OCI-LY3 (cell line): Measurements from ENCODE around the gene CX3CL1.

ENCODE experiments used
- H2AFZ ChIP-seq: fragments of 200-600, 300-600 bp; shearing (Covaris generic); 2 replicates; pipeline ENCODE4 v1.6.0; 2014; ENCODE audit warnings: antibody characterized with exemption, low read depth, low read length
- H3K27ac ChIP-seq: fragments of 200-600, 300-600 bp; sonication (generic); 2 replicates; pipeline ENCODE4 v1.5.1; 2014; ENCODE audit warnings: mild to moderate bottlenecking, low read length, moderate library complexity, mixed read lengths
- H3K27me3 ChIP-seq: fragments of 200-600, 300-600 bp; sonication (generic); 2 replicates; pipeline ENCODE4 v1.6.1; 2014; ENCODE audit warnings: low read depth, low read length, mixed read lengths
- H3K36me3 ChIP-seq: fragments of 200-600, 300-600 bp; sonication (generic); replicated peaks from 2 replicates; pipeline ENCODE3; 2014; ENCODE audit warnings: low read depth, low read length, mixed read lengths
- H3K4me1 ChIP-seq: fragments of 300-600, 200-600 bp; sonication (generic); 2 replicates; pipeline ENCODE4 v1.6.1; 2014; ENCODE audit warnings: low read length, mixed read lengths
- H3K4me2 ChIP-seq: fragments of 200-600, 300-600 bp; sonication (generic); 2 replicates; pipeline ENCODE4 v1.6.1; 2014; ENCODE audit warnings: low read length, mixed read lengths
- H3K4me3 ChIP-seq: fragments of 300-600, 200-600 bp; sonication (generic); 2 replicates; pipeline ENCODE4 v1.5.1; 2014; ENCODE audit warnings: antibody characterized with exemption, mild to moderate bottlenecking, low read length, moderate library complexity
- H3K79me2 ChIP-seq: fragments of 300-600, 200-600 bp; shearing (Covaris generic); 2 replicates; pipeline ENCODE4 v1.6.1; 2014; ENCODE audit warnings: mild to moderate bottlenecking, low read length, mixed read lengths
- H3K9ac ChIP-seq: fragments of 300-600, 200-600 bp; shearing (Covaris generic); 2 replicates; pipeline ENCODE4 v1.6.0; 2014; ENCODE audit warnings: mild to moderate bottlenecking, low read length, moderate library complexity
- H3K9me3 ChIP-seq: fragments of 200-600, 300-600 bp; shearing (Covaris generic); 2 replicates; pipeline ENCODE4 v1.6.1; 2014; ENCODE audit warnings: low read length, mixed read lengths; ENCODE audit not compliant: insufficient read depth
- H4K20me1 ChIP-seq: fragments of 200-600, 300-600 bp; sonication (generic); 2 replicates; pipeline ENCODE4 v1.6.1; 2016; ENCODE audit warnings: low read length, mixed read lengths; ENCODE audit not compliant: insufficient read depth
- CTCF ChIP-seq: fragments of 200-600, 300-600 bp; sonication (generic); IDR thresholded peaks from 2 replicates; pipeline ENCODE4 v1.5.1; 2014; ENCODE audit warnings: antibody characterized with exemption, low read length, low read depth
- EZH2phosphoT487 ChIP-seq: fragments of 200-600 bp; shearing (Covaris generic); IDR thresholded peaks from 2 replicates; pipeline ENCODE4 v1.6.1; 2018; ENCODE audit warnings: antibody characterized with exemption, mixed run types, low read depth

CX3CL1 gene

DNA sequence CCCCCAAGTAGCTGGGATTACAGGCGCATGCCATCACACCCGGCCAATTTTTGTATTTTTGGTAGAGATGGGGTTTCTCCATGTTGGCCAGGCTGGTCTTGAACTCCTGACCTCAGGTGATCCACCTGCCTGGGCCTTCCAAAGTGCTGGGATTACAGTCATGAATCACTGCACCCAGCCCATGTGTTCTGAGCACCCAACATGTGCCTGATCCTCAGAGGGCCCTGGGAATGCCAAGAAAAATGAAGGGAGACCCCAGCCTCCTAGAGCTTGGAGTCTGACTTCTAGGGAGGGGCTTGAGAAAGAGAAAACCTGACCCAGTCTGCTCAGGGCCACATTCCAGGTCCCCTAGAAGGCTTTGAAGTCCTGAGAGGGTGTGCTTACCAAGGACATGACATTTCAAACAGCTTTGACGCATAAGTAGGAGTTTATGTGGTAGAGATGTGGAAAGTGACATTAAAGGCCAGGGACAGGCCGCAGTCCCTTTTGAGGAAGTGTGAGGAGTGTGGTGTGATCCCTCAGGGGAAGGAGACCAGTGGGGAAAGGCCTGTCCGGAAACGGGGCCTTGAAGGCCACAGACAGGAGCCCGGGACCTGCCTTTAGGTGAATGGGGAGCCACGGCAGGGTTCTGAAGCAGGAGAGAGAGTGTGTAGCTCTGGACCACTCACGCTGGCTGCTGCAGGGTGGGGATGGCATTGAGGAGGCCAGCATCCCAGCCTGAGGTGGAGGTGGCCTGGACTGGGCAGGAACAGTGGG is 14.8 kb upstream of the CX3CL1 start:
- H3K9ac ChIP-seq, result peak overlapping the region; percentile 70
- peaks cover 22% of the 10 kb centered on the region for H3K36me3 ChIP-seq
- H3K4me1 ChIP-seq, result peaks cover 59% of the 10 kb centered on the region
- H4K20me1 ChIP-seq, result peaks cover 16% of the 10 kb centered on the region
- H3K4me3 ChIP-seq, result peak overlapping the region; percentile 84; the same call in 1 of the 2 replicates
- H3K9me3 ChIP-seq, result no peaks in the 10 kb centered on the region
- H3K79me2 ChIP-seq, result peaks cover 32% of the 10 kb centered on the region
- H3K27ac ChIP-seq, result peak overlapping the region; percentile 83
- TF ChIP-seq CTCF (no peak), EZH2phosphoT487 (no peak)
- H3K27me3 ChIP-seq, result no peaks in the 10 kb centered on the region
- H3K4me2 ChIP-seq, result peak overlapping the region; percentile 86
- no peak overlapping the region for H2AFZ ChIP-seq

- TF ChIP-seq CTCF (no peak), EZH2phosphoT487 (no peak)
- no peak overlapping the region; the same call in 1 of the 2 replicates for H2AFZ ChIP-seq
- H3K9ac ChIP-seq, result peak overlapping the region; percentile 70
Measured at GRCh38 chr16:57358086-57358420, 14.2 kb upstream of the CX3CL1 start.

DNA sequence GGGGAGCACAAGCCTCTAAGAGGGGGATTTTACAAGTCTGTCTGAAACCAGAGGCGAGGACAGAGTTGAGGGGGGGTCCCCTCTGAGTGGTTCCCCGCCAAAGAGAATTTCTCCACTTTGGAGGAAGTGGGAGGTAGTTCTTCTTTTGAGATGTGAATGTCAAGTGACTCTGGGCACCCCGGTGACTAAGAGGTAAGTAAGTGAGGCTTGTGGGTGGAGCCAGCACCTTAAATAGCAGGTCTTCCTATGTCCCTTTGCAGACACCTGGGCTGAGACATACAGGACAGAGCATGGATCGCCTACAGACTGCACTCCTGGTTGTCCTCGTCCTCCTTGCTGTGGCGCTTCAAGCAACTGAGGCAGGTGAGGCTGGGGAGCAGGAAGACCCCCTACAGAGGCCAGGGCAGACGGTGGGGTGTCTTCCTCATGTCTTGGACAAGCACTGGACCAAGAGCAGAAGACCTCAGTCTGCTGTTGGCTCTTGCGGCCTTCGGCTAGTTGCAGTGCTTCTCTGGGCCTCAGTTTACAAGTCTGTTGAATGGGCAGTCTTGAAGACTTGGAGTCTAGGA is 13.7 kb upstream of the CX3CL1 start, which contains the start of gene CCL22:
TSS of gene CCL22 (plus strand) at position 257 of the 569 bp plus-strand sequence. CDS start at position 291, 34 bp downstream.
- Histone ChIP-seq H3K9ac (peak within 1 kb of the TSS; percentile 80), H3K79me2 (peaks cover 32% of the 10 kb centered on the region), H3K36me3 (peaks cover 31% of the 10 kb centered on the region), H3K27ac (peak within 1 kb of the TSS; percentile 83), H3K4me2 (peak within 1 kb of the TSS; percentile 86), H3K27me3 (no peaks in the 10 kb centered on the region), H4K20me1 (peaks cover 24% of the 10 kb centered on the region), H3K9me3 (no peaks in the 10 kb centered on the region), H3K4me3 (peak within 1 kb of the TSS; percentile 89), H2AFZ (no peak within 1 kb of the TSS; the same call in 1 of the 2 replicates), H3K4me1 (peaks cover 50% of the 10 kb centered on the region)
- TF ChIP-seq EZH2phosphoT487 (no peak), CTCF (no peak)

More at GRCh38 chr16:57358086-57358420, 14.2 kb upstream of the CX3CL1 start:
- Histone ChIP-seq H3K27ac (peak overlapping the region; percentile 83), H3K4me2 (peak overlapping the region; percentile 86), H3K4me3 (peak overlapping the region; percentile 84; the same call in 1 of the 2 replicates), H3K9me3 (no peaks in the 10 kb centered on the region), H4K20me1 (peaks cover 19% of the 10 kb centered on the region), H3K27me3 (no peaks in the 10 kb centered on the region), H3K36me3 (peaks cover 25% of the 10 kb centered on the region), H3K4me1 (peaks cover 53% of the 10 kb centered on the region), H3K79me2 (peaks cover 32% of the 10 kb centered on the region)

- H3K27ac ChIP-seq, result peak overlapping the region; percentile 60
- H3K9ac ChIP-seq, result peak overlapping the region; percentile 71
- H2AFZ ChIP-seq, result no peak overlapping the region
- peak overlapping the region; percentile 85 for H3K4me2 ChIP-seq
- peaks cover 27% of the 10 kb centered on the region for H4K20me1 ChIP-seq
- H3K27me3 ChIP-seq, result no peaks in the 10 kb centered on the region
- TF ChIP-seq EZH2phosphoT487 (no peak), CTCF (no peak)
- H3K4me1 ChIP-seq, result peaks cover 46% of the 10 kb centered on the region
- H3K4me3 ChIP-seq, result peak overlapping the region; percentile 89
- peaks cover 32% of the 10 kb centered on the region for H3K79me2 ChIP-seq
- no peaks in the 10 kb centered on the region for H3K9me3 ChIP-seq
- peaks cover 42% of the 10 kb centered on the region for H3K36me3 ChIP-seq
Measured at GRCh38 chr16:57360321-57360935, 11.9 kb upstream of the CX3CL1 start.
